SK-N-DZ (cell line): ENCODE data around the gene EIF4E. TPM values are rescaled to one million over a fixed set of nuclear protein-coding genes. Genes with fewer than 3 reads are reported as not detected.
A peak's percentile ranks its signal among the peaks of the same experiment; 100 is the strongest.
"Not testable (repeated sequence)": the region's sequence is repeated elsewhere in the genome, so short reads cannot be mapped to it uniquely, and the experiment has no call there.

Source experiments
- DNase-seq: peaks from one replicate; pipeline ENCODE4 v3.0.0-alpha.2; 2015; ENCODE audit warnings: low spot score
- polyA plus RNA-seq, 2 experiments: library from polyadenylated mRNA; depleted of rRNA; stranded (reverse); fragments of >200 nt; gene quantifications; 2 replicates each; pipeline ENCODE4 v1.2.3, GENCODE V29; 2014

Gene EIF4E
- 134 and 144 TPM in 2 replicates for polyA plus RNA-seq (2014; cell fraction: cytosol; rRNA removed)
- polyA plus RNA-seq (2014; cell fraction: nucleus; rRNA removed): 62.7 and 70.4 TPM in 2 replicates

- peak; percentile 99 for DNase-seq
Observed at GRCh38 chr4:98928505-98929340, at the start of gene EIF4E. TSS of gene EIF4E (minus strand) at chr4:98929133. CDS start at chr4:98929112, 21 bp downstream.

GRCh38 chr4:98977557-98977956, 48.6 kb upstream of the EIF4E start:
- DNase-seq: no peak

GRCh38 chr4:98976716-98977115, 47.8 kb upstream of the EIF4E start:
- no peak for DNase-seq

GRCh38 chr4:98969878-98970785, 41.2 kb upstream of the EIF4E start:
- no peak for DNase-seq

- no peak for DNase-seq
Observed at GRCh38 chr4:98967786-98968329, 38.9 kb upstream of the EIF4E start.

GRCh38 chr4:98966926-98967325, 38.0 kb upstream of the EIF4E start:
- no peak for DNase-seq

GRCh38 chr4:98963538-98964433, 34.9 kb upstream of the EIF4E start:
- no peak for DNase-seq

- DNase-seq: no peak
Observed at GRCh38 chr4:98961770-98962169, 32.8 kb upstream of the EIF4E start.

- no peak for DNase-seq
Observed at GRCh38 chr4:98959411-98959810, 30.5 kb upstream of the EIF4E start.

GRCh38 chr4:98958065-98958464, 29.1 kb upstream of the EIF4E start:
- DNase-seq: no peak

GRCh38 chr4:98955229-98955628, 26.3 kb upstream of the EIF4E start:
- no peak for DNase-seq

GRCh38 chr4:98951710-98952109, 22.8 kb upstream of the EIF4E start:
- DNase-seq: no peak

GRCh38 chr4:98950925-98951324, 22.0 kb upstream of the EIF4E start:
- no peak for DNase-seq

- no peak for DNase-seq
Observed at GRCh38 chr4:98946359-98946758, 17.4 kb upstream of the EIF4E start.

- no peak for DNase-seq
Observed at GRCh38 chr4:98945297-98945850, 16.4 kb upstream of the EIF4E start.

- DNase-seq: peak; percentile 47
Observed at GRCh38 chr4:98939892-98940298, 11.0 kb upstream of the EIF4E start.

GRCh38 chr4:98939438-98939837, 10.5 kb upstream of the EIF4E start:
- DNase-seq: no peak

GRCh38 chr4:98937986-98938720, 9.2 kb upstream of the EIF4E start:
- DNase-seq: no peak

- no peak for DNase-seq
Observed at GRCh38 chr4:98935633-98936032, 6.7 kb upstream of the EIF4E start.

GRCh38 chr4:98934851-98935250, 5.9 kb upstream of the EIF4E start:
- not testable (repeated sequence) for DNase-seq
